NCI-H2107 (cell line): ENCODE measurements around the gene SLC16A2.
A peak's percentile ranks its signal among the peaks of the same experiment; 100 is the strongest.

Experiments used
- DNase-seq: peaks from one replicate; lab custom pipeline; 2025; lab: John Stamatoyannopoulos, UW

The SLC16A2 gene

GRCh38 chrX:74536832-74537371 lies 115.6 kb downstream of the SLC16A2 start:
- no peak for DNase-seq

- no peak for DNase-seq
Observed at GRCh38 chrX:74540635-74541249, 119.4 kb downstream of the SLC16A2 start.

- no peak for DNase-seq
Observed at GRCh38 chrX:74545880-74546523, 124.7 kb downstream of the SLC16A2 start.

GRCh38 chrX:74546984-74547383 lies 125.7 kb downstream of the SLC16A2 start:
- DNase-seq: no peak

GRCh38 chrX:74550295-74550802 lies 129.1 kb downstream of the SLC16A2 start:
- DNase-seq: peak; percentile 75

GRCh38 chrX:74551934-74552333 lies 130.6 kb downstream of the SLC16A2 start:
- DNase-seq: no peak

- no peak for DNase-seq
Observed at GRCh38 chrX:74557378-74557777, 136.1 kb downstream of the SLC16A2 start.

- no peak for DNase-seq
Observed at GRCh38 chrX:74578137-74578536, 156.8 kb downstream of the SLC16A2 start.

GRCh38 chrX:74579597-74580198 lies 158.4 kb downstream of the SLC16A2 start:
- no peak for DNase-seq
